Prostate gland (tissue), 2 donors: ENCODE data around the gene PCSK4. TPM values are rescaled to one million over a fixed set of nuclear protein-coding genes. Genes with fewer than 3 reads are reported as not detected.
"Not testable (repeated sequence)": the region's sequence is repeated elsewhere in the genome, so short reads cannot be mapped to it uniquely, and the experiment has no call there.

Experiments
- DNase-seq: peaks from one replicate; pipeline ENCODE4 v3.0.0-alpha.2; 2019; ENCODE audit warnings: low spot score
- H3K27ac ChIP-seq, 2 donors: fragments of 200-600 bp; sonication (generic); 2 replicates each; pipeline ENCODE4 v1.5.1; 2017 to 2019
- H3K27me3 ChIP-seq: fragments of 200-600 bp; sonication (generic); replicated peaks from 2 replicates; pipeline ENCODE4 v1.5.1; 2019; ENCODE audit not compliant: insufficient read depth
- H3K36me3 ChIP-seq, 2 donors: fragments of 200-600 bp; sonication (generic); 1 replicate in 1 of 2; 2 replicates in 1 of 2; pipeline versions ENCODE4 v1.5.1 to v1.8.1; 2017 to 2019
- H3K4me1 ChIP-seq: fragments of 200-600 bp; sonication (generic); replicated peaks from 2 replicates; pipeline ENCODE4 v1.5.1; 2019
- H3K4me3 ChIP-seq, 2 donors: fragments of 200-600 bp; sonication (generic); 2 replicates each; pipeline ENCODE4 v1.5.1; 2017 to 2019
- H3K9me3 ChIP-seq: fragments of 200-600 bp; sonication (generic); 2 replicates; pipeline ENCODE4 v1.5.1; 2017
- POLR2A ChIP-seq: fragments of 450-650 bp; IDR thresholded peaks from one replicate; pipeline ENCODE4 v1.6.1; 2016; ENCODE audit warnings: antibody characterized with exemption, mild to moderate bottlenecking
- POLR2AphosphoS5 ChIP-seq: sonication (generic); formaldehyde crosslinking; IDR thresholded peaks from one replicate; pipeline ENCODE4 v1.6.1; 2017; ENCODE audit warnings: antibody characterized with exemption
- WGBS: methylation state at CpG from one replicate; pipeline ENCODE4 v1.1.5; 2018; 5-methylcytosine and 5-hydroxymethylcytosine counted together
- intact Hi-C: fragments of 100-400 bp; cut with DNase I; formaldehyde crosslinking; loops from one replicate; pipeline ENCODE4 v1.14.2; 2022
- total RNA-seq, 2 donors: library from RNA; depleted of rRNA; stranded (reverse); fragments of >200 nt; gene quantifications; one replicate each; pipeline ENCODE4 v1.1.0, GENCODE V29; 2016
- TF ChIP-seq, protein P1 (sequence below), 4 experiments: fragments of 200-600 bp in 2 of 4; fragments of 450-650 bp in 2 of 4; sonication (generic) in 2 of 4; IDR thresholded peaks; 1 replicate in 3 of 4; 2 replicates in 1 of 4; pipeline ENCODE4 v1.5.1; 2016 to 2019; ENCODE audit warnings: antibody characterized with exemption in 4 of 4, mild to moderate bottlenecking in 2 of 4, moderate library complexity in 2 of 4

Gene PCSK4
- total RNA-seq, 2 donors from 2014 or later: 8.1 to 22.9 TPM

DNA sequence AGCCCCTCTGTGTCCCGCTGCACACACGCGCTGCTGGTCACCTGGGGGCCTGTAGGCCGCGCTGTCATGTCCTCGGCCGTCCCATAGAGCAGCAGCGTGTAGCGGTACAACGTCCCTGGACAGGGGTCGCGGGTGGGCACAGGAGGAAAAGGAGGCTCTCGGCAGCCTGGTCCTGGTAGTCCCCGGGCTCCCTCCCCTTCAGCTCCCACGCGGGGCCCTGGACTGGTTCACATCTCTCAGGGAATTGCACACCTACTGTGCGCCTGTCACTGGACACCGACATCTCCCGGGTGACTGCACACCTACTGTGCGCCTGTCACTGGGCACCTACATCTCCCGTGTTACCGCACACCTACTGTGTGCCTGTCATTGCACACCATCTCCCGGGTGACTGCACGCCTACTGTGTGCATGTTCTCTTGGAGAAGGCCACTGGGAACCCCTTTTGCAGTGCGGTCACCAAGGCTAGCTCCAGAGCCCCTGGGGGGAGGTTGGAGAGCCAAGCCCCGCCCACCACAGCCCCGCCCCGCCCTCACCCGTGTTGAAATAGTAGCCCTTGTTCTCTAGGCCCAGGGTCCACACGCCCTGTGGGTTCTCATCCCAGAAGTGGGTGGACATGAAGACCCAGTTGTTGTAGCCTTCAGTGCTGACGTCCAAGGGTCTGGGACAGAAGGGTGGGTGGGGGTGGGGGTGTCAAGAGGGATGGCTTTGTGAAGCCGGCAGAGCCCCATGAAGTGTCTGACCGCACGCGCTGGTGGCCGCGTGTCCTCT, 7.6 kb downstream of the PCSK4 start:
- Histone ChIP-seq H3K9me3 (no peaks in the 10 kb centered on the region), H3K4me1 (no peaks in the 10 kb centered on the region), H3K4me3 (no peak overlapping the region), H3K27ac (no peak overlapping the region), H3K36me3 (no peaks in the 10 kb centered on the region), H3K27me3 (no peaks in the 10 kb centered on the region)
- DNase-seq: no peak
- intact Hi-C loops: no loop called here
- 83% methylated on average over 33 of the region's 37 CpGs for WGBS
- TF ChIP-seq POLR2AphosphoS5 (no peak), POLR2A (no peak)
- TF ChIP-seq, protein P1, sequence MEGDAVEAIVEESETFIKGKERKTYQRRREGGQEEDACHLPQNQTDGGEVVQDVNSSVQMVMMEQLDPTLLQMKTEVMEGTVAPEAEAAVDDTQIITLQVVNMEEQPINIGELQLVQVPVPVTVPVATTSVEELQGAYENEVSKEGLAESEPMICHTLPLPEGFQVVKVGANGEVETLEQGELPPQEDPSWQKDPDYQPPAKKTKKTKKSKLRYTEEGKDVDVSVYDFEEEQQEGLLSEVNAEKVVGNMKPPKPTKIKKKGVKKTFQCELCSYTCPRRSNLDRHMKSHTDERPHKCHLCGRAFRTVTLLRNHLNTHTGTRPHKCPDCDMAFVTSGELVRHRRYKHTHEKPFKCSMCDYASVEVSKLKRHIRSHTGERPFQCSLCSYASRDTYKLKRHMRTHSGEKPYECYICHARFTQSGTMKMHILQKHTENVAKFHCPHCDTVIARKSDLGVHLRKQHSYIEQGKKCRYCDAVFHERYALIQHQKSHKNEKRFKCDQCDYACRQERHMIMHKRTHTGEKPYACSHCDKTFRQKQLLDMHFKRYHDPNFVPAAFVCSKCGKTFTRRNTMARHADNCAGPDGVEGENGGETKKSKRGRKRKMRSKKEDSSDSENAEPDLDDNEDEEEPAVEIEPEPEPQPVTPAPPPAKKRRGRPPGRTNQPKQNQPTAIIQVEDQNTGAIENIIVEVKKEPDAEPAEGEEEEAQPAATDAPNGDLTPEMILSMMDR (IDR thresholded peaks at IDR 0.05): no peak

- Histone ChIP-seq H3K36me3 (no peaks in the 10 kb centered on the region), H3K27ac (no peak overlapping the region), H3K4me1 (no peaks in the 10 kb centered on the region), H3K9me3 (no peaks in the 10 kb centered on the region), H3K27me3 (no peaks in the 10 kb centered on the region), H3K4me3 (no peak overlapping the region)
- TF ChIP-seq POLR2AphosphoS5: no peak
- intact Hi-C loops: no loop called here
- no peak for DNase-seq
- 88% methylated on average over 27 of the region's 36 CpGs for WGBS
These were observed 8.2 kb downstream of the PCSK4 start for GRCh38 chr19:1481893-1482360.

DNA sequence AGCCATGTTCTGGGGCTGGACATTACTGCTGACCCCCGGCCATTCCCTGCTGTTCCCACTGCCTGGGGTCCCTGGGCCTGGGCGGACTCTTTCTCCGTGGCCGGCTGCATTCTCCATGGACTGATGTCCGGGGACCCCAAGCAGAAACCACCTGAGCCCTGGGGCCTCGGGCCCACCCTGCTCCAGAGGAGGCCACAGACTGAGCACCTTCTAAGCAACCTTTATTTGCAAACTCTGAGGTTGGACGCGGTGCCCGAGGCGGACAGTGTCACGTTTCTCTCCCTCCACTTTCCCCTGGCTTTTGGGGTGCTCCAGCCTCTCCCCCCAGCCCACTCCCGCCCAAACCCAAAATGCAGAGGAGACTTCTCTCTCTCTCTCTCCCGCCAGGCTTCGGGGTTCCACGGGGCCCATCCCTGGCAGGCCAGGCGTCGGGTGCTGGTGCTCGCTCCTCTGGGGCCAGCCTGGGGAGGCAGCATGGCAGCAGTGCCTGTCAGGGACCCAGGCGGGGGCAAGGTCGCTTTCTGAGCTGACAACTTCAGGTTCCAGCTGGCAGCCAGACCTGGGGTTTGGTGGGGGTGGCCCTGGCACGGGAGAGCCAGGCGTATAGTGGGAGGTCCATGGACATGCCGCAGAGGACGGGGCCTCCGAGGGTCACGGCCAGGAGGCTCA, 8.8 kb downstream of the PCSK4 start:
- intact Hi-C loops: no loop called here
- H3K9me3 ChIP-seq: no peaks in the 10 kb centered on the region
- TF ChIP-seq POLR2AphosphoS5: no peak
- TF ChIP-seq, protein P1 (IDR thresholded peaks at IDR 0.05): no peak
- no peak for TF ChIP-seq POLR2A
- H3K27me3 ChIP-seq: no peaks in the 10 kb centered on the region
- H3K36me3 ChIP-seq: no peaks in the 10 kb centered on the region
- DNase-seq: no peak
- no peak overlapping the region for H3K4me3 ChIP-seq
- 89% methylated on average over 26 of the region's 26 CpGs for WGBS
- H3K27ac ChIP-seq: no peak overlapping the region
- H3K4me1 ChIP-seq: no peaks in the 10 kb centered on the region

DNA sequence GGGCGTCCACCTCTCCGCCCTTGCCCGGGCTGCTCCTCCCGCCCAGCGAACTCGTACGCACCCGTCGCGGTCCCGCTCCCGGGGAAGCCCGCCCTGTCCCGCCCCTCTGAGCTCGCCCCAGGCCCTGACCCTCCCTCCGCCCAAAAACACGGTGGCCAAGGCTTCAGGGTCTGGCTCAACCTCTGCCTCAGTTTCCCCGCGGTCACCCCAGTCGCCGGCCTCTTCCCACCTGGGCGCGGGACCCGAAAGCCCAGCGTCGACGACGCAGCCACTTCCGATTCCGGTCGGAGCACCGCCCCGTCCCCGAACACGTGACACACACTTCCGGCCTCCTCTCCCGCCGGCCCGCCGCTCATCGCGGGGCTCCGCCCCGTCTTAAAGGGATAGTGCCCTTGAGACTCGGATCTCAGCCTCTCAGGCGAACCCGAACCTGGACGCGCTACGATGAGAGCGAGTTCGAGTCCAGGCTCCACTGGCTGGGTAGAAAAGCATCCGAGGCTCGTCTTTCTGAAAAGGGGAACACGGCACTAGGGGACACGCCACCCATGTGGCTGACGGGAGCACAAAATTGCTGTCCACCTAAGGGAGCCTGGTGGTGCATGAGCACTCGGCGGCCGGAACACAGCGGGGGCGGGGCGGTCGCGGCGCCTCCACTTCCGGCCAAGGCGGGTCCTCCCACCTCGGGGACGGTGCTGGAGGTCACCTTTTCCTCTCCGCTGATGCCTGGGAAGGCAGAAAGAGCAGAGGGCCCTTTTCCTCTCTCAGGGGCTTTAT, 11.0 kb downstream of the PCSK4 start, which contains the start of gene C19orf25:
C19orf25 (minus strand) TSS at position 282 of the 774 bp plus-strand sequence. CDS start 312 bp downstream, outside the sequence.
- under 1% methylated on average over 58 of the region's 71 CpGs for WGBS
- intact Hi-C loops: no loop called here
- Histone ChIP-seq H3K27me3 (no peaks in the 10 kb centered on the region), H3K36me3 (no peaks in the 10 kb centered on the region), H3K4me3 (peak within 1 kb of the TSS; percentile 89 to 92), H3K4me1 (no peaks in the 10 kb centered on the region), H3K27ac (peak within 1 kb of the TSS; percentile 57 to 68), H3K9me3 (no peaks in the 10 kb centered on the region)
- TF ChIP-seq POLR2A (peak; percentile 57), POLR2AphosphoS5 (peak; percentile 99)
- TF ChIP-seq, protein P1 (IDR thresholded peaks at IDR 0.05): peak in 2 of 4 experiments; percentile 9 to 10
- peak; percentile 90 for DNase-seq

- H3K4me1 ChIP-seq, H3K4me3 ChIP-seq, H3K27me3 ChIP-seq, H3K9me3 ChIP-seq, H3K27ac ChIP-seq, H3K36me3 ChIP-seq, intact Hi-C loops, DNase-seq: not testable (repeated sequence)
- WGBS: 94% methylated on average over 9 of the region's 9 CpGs
These were observed 13.1 kb downstream of the PCSK4 start for GRCh38 chr19:1477056-1477455.
